Panc1 (cell line): ENCODE results near the gene COL4A1. TPM values are rescaled to one million over a fixed set of nuclear protein-coding genes. Genes with fewer than 3 reads are reported as not detected.

Experiments used
- ATAC-seq: fragments of 200-7000 bp; cut with Tn5 transposase; 2 replicates; pipeline ENCODE4 v1.9.1; 2020; ENCODE audit warnings: mild to moderate bottlenecking, moderate library complexity
- BruUV-seq: library from RNA; stranded (reverse); fragments of 400-500 nt; replicated peaks from 2 replicates; lab custom pipeline; 2021; lab: Mats Ljungman, UMichigan
- CTCF ChIA-PET: fragments of 300-600 bp; sonication (Branson Sonifier 250); formaldehyde crosslinking; loops from one replicate; lab custom pipeline; 2022; ENCODE audit warnings: antibody characterized with exemption; lab: Charles Lee
- POLR2A ChIA-PET: fragments of 300-600 bp; sonication (Branson Sonifier 250); formaldehyde crosslinking; loops from one replicate; lab custom pipeline; 2022; ENCODE audit warnings: antibody characterized with exemption; lab: Charles Lee
- DNase-seq: peaks from one replicate; pipeline ENCODE4 v3.0.0-alpha.2; 2010; ENCODE audit warnings: low read depth, low spot score
- H3K27ac ChIP-seq: 2 replicates; pipeline ENCODE4 v1.5.1; 2011; ENCODE audit warnings: mild to moderate bottlenecking, low read length, inconsistent platforms
- H3K27me3 ChIP-seq: fragments of 200-500 bp; sonication (Bioruptor generic); 2 replicates; pipeline ENCODE4 v1.6.0; 2014; ENCODE audit warnings: low read length, inconsistent platforms; ENCODE audit not compliant: control insufficient read depth, insufficient read depth
- H3K36me3 ChIP-seq: fragments of 200-500 bp; sonication (Bioruptor generic); 2 replicates; pipeline ENCODE4 v1.5.1; 2014; ENCODE audit warnings: inconsistent platforms, mild to moderate bottlenecking, low read length, moderate library complexity; ENCODE audit not compliant: control insufficient read depth, insufficient read depth
- H3K4me1 ChIP-seq: 2 replicates; pipeline ENCODE4 v1.5.1; 2011; ENCODE audit warnings: inconsistent platforms, mild to moderate bottlenecking, low read length, moderate library complexity; ENCODE audit not compliant: control insufficient read depth, insufficient read depth
- H3K4me3 ChIP-seq, 2 experiments: 2 replicates each; pipeline ENCODE4 v1.5.1; 2011 to 2012; ENCODE audit warnings: low read depth in 2 of 2, low read length in 2 of 2, mild to moderate bottlenecking in 2 of 2, inconsistent platforms in 1 of 2, moderate library complexity in 1 of 2
- H3K9me3 ChIP-seq: fragments of 200-500 bp; sonication (Bioruptor generic); 2 replicates; pipeline ENCODE4 v1.5.1; 2014; ENCODE audit warnings: low read depth, mild to moderate bottlenecking, inconsistent platforms, low read length, moderate library complexity; ENCODE audit not compliant: control insufficient read depth, insufficient read depth
- POLR2AphosphoS5 ChIP-seq: IDR thresholded peaks from 2 replicates; pipeline ENCODE4 v1.6.1; 2012; ENCODE audit warnings: mild to moderate bottlenecking, low read depth, low read length, moderate library complexity
- SIN3A ChIP-seq: IDR thresholded peaks from 2 replicates; pipeline ENCODE4 v1.6.1; 2012; ENCODE audit warnings: low read depth, mild to moderate bottlenecking, low read length, moderate library complexity, borderline replicate concordance; ENCODE audit not compliant: insufficient read depth
- TCF7L2 ChIP-seq: IDR thresholded peaks from 2 replicates; pipeline ENCODE4 v1.6.1; 2011; ENCODE audit warnings: mild to moderate bottlenecking, low read depth, low read length, inconsistent platforms
- in situ Hi-C: cut with HindIII; loops from 2 replicates; pipeline ENCODE4 v1.10.0; 2016; ENCODE audit warnings: low sequenced_read_pairs, low pct_unique_long_range_greater_than_20kb
- intact Hi-C: fragments of 100-400 bp; cut with micrococcal nuclease; formaldehyde crosslinking; loops from one replicate; pipeline ENCODE4 v1.10.0; 2022; ENCODE audit not compliant: unreplicated experiment
- total RNA-seq: library from RNA; stranded (reverse); gene quantifications from one replicate; pipeline ENCODE4 v1.2.1, GENCODE V29; 2021; ENCODE audit not compliant: unreplicated experiment
- TF ChIP-seq, protein P1 (sequence below), 2 experiments: IDR thresholded peaks; 2 replicates each; pipeline ENCODE4 v1.6.1; 2011 to 2012; ENCODE audit warnings: low read depth in 2 of 2, control low read depth in 1 of 2, low read length in 1 of 2, mild to moderate bottlenecking in 1 of 2, moderate library complexity in 1 of 2; ENCODE audit not compliant: insufficient read depth in 1 of 2
- TF ChIP-seq, protein P2 (sequence below): fragments of 450-650 bp; IDR thresholded peaks from 2 replicates; pipeline ENCODE4 v1.5.1; 2017; ENCODE audit warnings: mild to moderate bottlenecking

The COL4A1 gene
- total RNA-seq, 1 experiment from 2014 or later, result 1.1 TPM

DNA sequence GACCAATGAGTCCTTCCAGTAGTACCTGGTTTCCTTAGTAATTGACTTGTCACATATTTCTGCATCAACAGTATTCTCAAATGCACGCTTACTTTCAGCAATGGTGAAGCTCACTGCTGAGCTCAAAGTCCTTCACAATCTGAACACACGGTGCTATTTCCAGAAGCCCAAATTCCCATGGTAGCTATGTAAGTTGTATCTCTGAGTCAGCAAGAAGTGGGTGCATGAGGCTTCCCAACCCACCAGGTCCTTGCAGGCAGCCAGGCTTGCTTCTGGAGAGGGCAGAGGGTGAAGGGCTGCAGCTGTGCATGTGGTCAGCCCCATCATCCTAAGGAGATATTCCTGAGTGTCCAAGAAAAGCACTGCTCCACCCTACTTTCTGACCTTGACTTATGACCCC is 25.8 kb upstream of the COL4A1 start:
- Histone ChIP-seq H3K9me3 (no peaks in the 10 kb centered on the region), H3K27ac (no peak overlapping the region), H3K4me3 (no peak overlapping the region), H3K36me3 (no peaks in the 10 kb centered on the region), H3K4me1 (no peaks in the 10 kb centered on the region), H3K27me3 (no peaks in the 10 kb centered on the region)
- CTCF ChIA-PET, result no interaction called here
- in situ Hi-C loops (no loop called here), intact Hi-C loops (no loop called here)
- no peak for ATAC-seq
- no TSS peak for BruUV-seq
- TF ChIP-seq TCF7L2 (no peak), POLR2AphosphoS5 (no peak), SIN3A (no peak)
- TF ChIP-seq, protein P1, sequence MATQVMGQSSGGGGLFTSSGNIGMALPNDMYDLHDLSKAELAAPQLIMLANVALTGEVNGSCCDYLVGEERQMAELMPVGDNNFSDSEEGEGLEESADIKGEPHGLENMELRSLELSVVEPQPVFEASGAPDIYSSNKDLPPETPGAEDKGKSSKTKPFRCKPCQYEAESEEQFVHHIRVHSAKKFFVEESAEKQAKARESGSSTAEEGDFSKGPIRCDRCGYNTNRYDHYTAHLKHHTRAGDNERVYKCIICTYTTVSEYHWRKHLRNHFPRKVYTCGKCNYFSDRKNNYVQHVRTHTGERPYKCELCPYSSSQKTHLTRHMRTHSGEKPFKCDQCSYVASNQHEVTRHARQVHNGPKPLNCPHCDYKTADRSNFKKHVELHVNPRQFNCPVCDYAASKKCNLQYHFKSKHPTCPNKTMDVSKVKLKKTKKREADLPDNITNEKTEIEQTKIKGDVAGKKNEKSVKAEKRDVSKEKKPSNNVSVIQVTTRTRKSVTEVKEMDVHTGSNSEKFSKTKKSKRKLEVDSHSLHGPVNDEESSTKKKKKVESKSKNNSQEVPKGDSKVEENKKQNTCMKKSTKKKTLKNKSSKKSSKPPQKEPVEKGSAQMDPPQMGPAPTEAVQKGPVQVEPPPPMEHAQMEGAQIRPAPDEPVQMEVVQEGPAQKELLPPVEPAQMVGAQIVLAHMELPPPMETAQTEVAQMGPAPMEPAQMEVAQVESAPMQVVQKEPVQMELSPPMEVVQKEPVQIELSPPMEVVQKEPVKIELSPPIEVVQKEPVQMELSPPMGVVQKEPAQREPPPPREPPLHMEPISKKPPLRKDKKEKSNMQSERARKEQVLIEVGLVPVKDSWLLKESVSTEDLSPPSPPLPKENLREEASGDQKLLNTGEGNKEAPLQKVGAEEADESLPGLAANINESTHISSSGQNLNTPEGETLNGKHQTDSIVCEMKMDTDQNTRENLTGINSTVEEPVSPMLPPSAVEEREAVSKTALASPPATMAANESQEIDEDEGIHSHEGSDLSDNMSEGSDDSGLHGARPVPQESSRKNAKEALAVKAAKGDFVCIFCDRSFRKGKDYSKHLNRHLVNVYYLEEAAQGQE (IDR thresholded peaks at IDR 0.05; ENCODE audit: insufficient read depth in 1 of 2, low read depth in 2 of 2, low read length in 1 of 2), result no peak
- TF ChIP-seq, protein P2, sequence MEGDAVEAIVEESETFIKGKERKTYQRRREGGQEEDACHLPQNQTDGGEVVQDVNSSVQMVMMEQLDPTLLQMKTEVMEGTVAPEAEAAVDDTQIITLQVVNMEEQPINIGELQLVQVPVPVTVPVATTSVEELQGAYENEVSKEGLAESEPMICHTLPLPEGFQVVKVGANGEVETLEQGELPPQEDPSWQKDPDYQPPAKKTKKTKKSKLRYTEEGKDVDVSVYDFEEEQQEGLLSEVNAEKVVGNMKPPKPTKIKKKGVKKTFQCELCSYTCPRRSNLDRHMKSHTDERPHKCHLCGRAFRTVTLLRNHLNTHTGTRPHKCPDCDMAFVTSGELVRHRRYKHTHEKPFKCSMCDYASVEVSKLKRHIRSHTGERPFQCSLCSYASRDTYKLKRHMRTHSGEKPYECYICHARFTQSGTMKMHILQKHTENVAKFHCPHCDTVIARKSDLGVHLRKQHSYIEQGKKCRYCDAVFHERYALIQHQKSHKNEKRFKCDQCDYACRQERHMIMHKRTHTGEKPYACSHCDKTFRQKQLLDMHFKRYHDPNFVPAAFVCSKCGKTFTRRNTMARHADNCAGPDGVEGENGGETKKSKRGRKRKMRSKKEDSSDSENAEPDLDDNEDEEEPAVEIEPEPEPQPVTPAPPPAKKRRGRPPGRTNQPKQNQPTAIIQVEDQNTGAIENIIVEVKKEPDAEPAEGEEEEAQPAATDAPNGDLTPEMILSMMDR, result no peak
- POLR2A ChIA-PET, result no interaction called here
- DNase-seq, result no peak

- BruUV-seq, result no TSS peak
- CTCF ChIA-PET, result no interaction called here
- in situ Hi-C loops, result no loop called here
Observed at GRCh38 chr13:110331362-110331761, 24.4 kb upstream of the COL4A1 start.

More at GRCh38 chr13:110331362-110331761, 24.4 kb upstream of the COL4A1 start:
- POLR2A ChIA-PET, result no interaction called here
- no peak for ATAC-seq
- Histone ChIP-seq H3K27ac (no peak overlapping the region), H3K9me3 (no peaks in the 10 kb centered on the region), H3K4me1 (no peaks in the 10 kb centered on the region), H3K36me3 (no peaks in the 10 kb centered on the region), H3K27me3 (no peaks in the 10 kb centered on the region), H3K4me3 (no peak overlapping the region)
- intact Hi-C loops, result no loop called here
- TF ChIP-seq POLR2AphosphoS5, result no peak
- no peak for TF ChIP-seq SIN3A
- no peak for TF ChIP-seq TCF7L2
- TF ChIP-seq, protein P2, result no peak
- DNase-seq, result no peak
